ENCODE measurements around the gene C11orf21.

- TF ChIP-seq CTCF (IDR thresholded peaks at IDR 0.05; ENCODE audit: control extremely low read depth in 1 of 3, insufficient read depth in 1 of 3, low read depth in 1 of 3, low read length in 3 of 3) = no peak
- TF ChIP-seq CREB1 (IDR thresholded peaks at IDR 0.05) = no peak
- no peak for TF ChIP-seq CBX8 (IDR thresholded peaks at IDR 0.05; ENCODE audit: borderline replicate concordance, low read depth, low read length)
- no peak for TF ChIP-seq POLR2AphosphoS5 (IDR thresholded peaks at IDR 0.05; ENCODE audit: low read depth, low read length)
- no peak for TF ChIP-seq POLR2A (IDR thresholded peaks at IDR 0.05; ENCODE audit: control extremely low read depth in 1 of 2, low read depth in 2 of 2, low read length in 2 of 2)
- TF ChIP-seq BACH1 (IDR thresholded peaks at IDR 0.05; ENCODE audit: low read length) = no peak
- no peak for TF ChIP-seq SIN3A (conservative IDR thresholded peaks at IDR 0.05 in 1 of 2, IDR thresholded peaks at IDR 0.05 in 1 of 2; ENCODE audit: low read depth in 1 of 2, low read length in 2 of 2)
- TF ChIP-seq RBBP5 (IDR thresholded peaks at IDR 0.05; ENCODE audit: borderline replicate concordance, low read depth, low read length) = no peak
- no peak for TF ChIP-seq CEBPB (IDR thresholded peaks at IDR 0.05; ENCODE audit: low read depth, low read length)
- no peak for TF ChIP-seq YY1 (IDR thresholded peaks at IDR 0.05; ENCODE audit: low read depth, low read length)
Observed at GRCh38 chr11:2345050-2345449, 43.3 kb upstream of the C11orf21 start.

Data from H1 (cell line).